ENCODE measurements around the gene NTNG1. TPM values are rescaled to one million over a fixed set of nuclear protein-coding genes. Genes with fewer than 3 reads are reported as not detected.

NTNG1 gene
- total RNA-seq, 3 donors from 2014 or later (not counting 1 experiment from before 2014, with no cell fraction given): 0.58 TPM; not detected in 2

GRCh38 chr1:107436552-107437241 is 295.9 kb downstream of the NTNG1 start:
- H3K4me3 Mint-ChIP-seq: no peak overlapping the region
- H3K4me1 ChIP-seq (ENCODE audit: control insufficient read depth, insufficient read depth, low read length): no peaks in the 10 kb centered on the region
- H3K27me3 Mint-ChIP-seq (ENCODE audit: low read depth in 2 of 2): peaks cover 9 to 22% of the 10 kb centered on the region in 2 donors
- intact Hi-C loops (cut with micrococcal nuclease): loop anchor here (10.0 kb wide), 1 partner anchor 688 kb away; no protein-coding TSS in a partner anchor
- H3K4me1 Mint-ChIP-seq: no peaks in the 10 kb centered on the region
- 97% methylated on average over 10 of the region's 13 CpGs for WGBS (ENCODE audit: insufficient coverage)
- H3K27me3 ChIP-seq (ENCODE audit: control insufficient read depth, insufficient read depth, low read length): no peaks in the 10 kb centered on the region
- H3K36me3 ChIP-seq (ENCODE audit: control insufficient read depth, insufficient read depth, low read length): no peaks in the 10 kb centered on the region
- H3K27ac Mint-ChIP-seq: no peak overlapping the region
- no peak overlapping the region for H3K4me3 ChIP-seq (ENCODE audit: low read length)
- H3K9me3 Mint-ChIP-seq: no peaks in the 10 kb centered on the region
- no peaks in the 10 kb centered on the region for H3K9me3 ChIP-seq (ENCODE audit: control insufficient read depth, insufficient read depth, low read length)
- H3K27ac ChIP-seq (ENCODE audit: low read length): no peak overlapping the region
- ATAC-seq (no peak), DNase-seq (no peak)
- TF ChIP-seq CTCF (IDR thresholded peaks at IDR 0.05): no peak
- no peaks in the 10 kb centered on the region for H3K36me3 Mint-ChIP-seq

GRCh38 chr1:107439567-107439966 is 298.7 kb downstream of the NTNG1 start:
- TF ChIP-seq CTCF (IDR thresholded peaks at IDR 0.05): no peak

GRCh38 chr1:107442551-107442950 is 301.7 kb downstream of the NTNG1 start:
- Histone ChIP-seq H3K36me3 (ENCODE audit: control insufficient read depth, insufficient read depth, low read length) (no peaks in the 10 kb centered on the region), H3K4me1 (ENCODE audit: control insufficient read depth, insufficient read depth, low read length) (no peaks in the 10 kb centered on the region), H3K27me3 (ENCODE audit: control insufficient read depth, insufficient read depth, low read length) (no peaks in the 10 kb centered on the region), H3K4me3 (ENCODE audit: low read length) (no peak overlapping the region), H3K9me3 (ENCODE audit: control insufficient read depth, insufficient read depth, low read length) (no peaks in the 10 kb centered on the region), H3K27ac (ENCODE audit: low read length) (no peak overlapping the region)
- Mint-ChIP-seq H3K4me3 (no peak overlapping the region), H3K9me3 (no peaks in the 10 kb centered on the region), H3K4me1 (no peaks in the 10 kb centered on the region), H3K27me3 (ENCODE audit: low read depth in 2 of 2) (peaks cover 9 to 25% of the 10 kb centered on the region in 2 donors), H3K36me3 (no peaks in the 10 kb centered on the region), H3K27ac (no peak overlapping the region)
- intact Hi-C loops (cut with micrococcal nuclease): no loop called here
- ATAC-seq (no peak), DNase-seq (no peak)
- 100% methylated on average over 1 of the region's 1 CpG for WGBS (ENCODE audit: insufficient coverage)
- no peak for TF ChIP-seq CTCF (IDR thresholded peaks at IDR 0.05)

More at GRCh38 chr1:107439567-107439966, 298.7 kb downstream of the NTNG1 start:
- Mint-ChIP-seq H3K36me3 (no peaks in the 10 kb centered on the region), H3K27ac (no peak overlapping the region), H3K27me3 (ENCODE audit: low read depth in 2 of 2) (peaks cover 9 to 34% of the 10 kb centered on the region in 2 donors), H3K4me1 (no peaks in the 10 kb centered on the region), H3K9me3 (no peaks in the 10 kb centered on the region), H3K4me3 (no peak overlapping the region)
- intact Hi-C loops (cut with micrococcal nuclease): loop anchor here (10.0 kb wide), 1 partner anchor 685 kb away; no protein-coding TSS in a partner anchor
- Histone ChIP-seq H3K4me1 (ENCODE audit: control insufficient read depth, insufficient read depth, low read length) (no peaks in the 10 kb centered on the region), H3K9me3 (ENCODE audit: control insufficient read depth, insufficient read depth, low read length) (no peaks in the 10 kb centered on the region), H3K36me3 (ENCODE audit: control insufficient read depth, insufficient read depth, low read length) (no peaks in the 10 kb centered on the region), H3K27ac (ENCODE audit: low read length) (no peak overlapping the region), H3K4me3 (ENCODE audit: low read length) (no peak overlapping the region), H3K27me3 (ENCODE audit: control insufficient read depth, insufficient read depth, low read length) (no peaks in the 10 kb centered on the region)
- WGBS (ENCODE audit: insufficient coverage): 93% methylated on average over 2 of the region's 3 CpGs
- ATAC-seq (no peak), DNase-seq (no peak)

- 69% methylated on average over 5 of the region's 5 CpGs for WGBS (ENCODE audit: insufficient coverage)
- Histone ChIP-seq H3K27me3 (ENCODE audit: control insufficient read depth, insufficient read depth, low read length) (no peaks in the 10 kb centered on the region), H3K4me3 (ENCODE audit: low read length) (no peak overlapping the region), H3K9me3 (ENCODE audit: control insufficient read depth, insufficient read depth, low read length) (no peaks in the 10 kb centered on the region), H3K36me3 (ENCODE audit: control insufficient read depth, insufficient read depth, low read length) (no peaks in the 10 kb centered on the region), H3K4me1 (ENCODE audit: control insufficient read depth, insufficient read depth, low read length) (no peaks in the 10 kb centered on the region), H3K27ac (ENCODE audit: low read length) (no peak overlapping the region)
- TF ChIP-seq CTCF (IDR thresholded peaks at IDR 0.05): no peak
- intact Hi-C loops (cut with micrococcal nuclease): no loop called here
- ATAC-seq (no peak), DNase-seq (no peak)
- H3K36me3 Mint-ChIP-seq: no peaks in the 10 kb centered on the region
- H3K27ac Mint-ChIP-seq: no peak overlapping the region
- no peaks in the 10 kb centered on the region for H3K9me3 Mint-ChIP-seq
- H3K4me3 Mint-ChIP-seq: no peak overlapping the region
- no peaks in the 10 kb centered on the region for H3K4me1 Mint-ChIP-seq
- peaks cover 9 to 25% of the 10 kb centered on the region in 2 donors for H3K27me3 Mint-ChIP-seq (ENCODE audit: low read depth in 2 of 2)
Measured at GRCh38 chr1:107443027-107443426, 302.2 kb downstream of the NTNG1 start.
